SK-N-DZ (cell line): ENCODE measurements around the gene ALDH1B1.

Source experiments
- DNase-seq: peaks from one replicate; pipeline ENCODE4 v3.0.0-alpha.2; 2015; ENCODE audit warnings: low spot score

The ALDH1B1 gene

GRCh38 chr9:38414040-38414723 is 21.7 kb downstream of the ALDH1B1 start:
- DNase-seq: no peak

- DNase-seq: no peak
Observed at GRCh38 chr9:38415856-38416255, 23.4 kb downstream of the ALDH1B1 start.

GRCh38 chr9:38416461-38416860 is 24.0 kb downstream of the ALDH1B1 start:
- DNase-seq: no peak

GRCh38 chr9:38417003-38417945 is 24.8 kb downstream of the ALDH1B1 start:
- DNase-seq: peak; percentile 73

- no peak for DNase-seq
Observed at GRCh38 chr9:38418366-38418765, 25.9 kb downstream of the ALDH1B1 start.

- no peak for DNase-seq
Observed at GRCh38 chr9:38419181-38419580, 26.7 kb downstream of the ALDH1B1 start.

GRCh38 chr9:38421498-38422211 is 29.2 kb downstream of the ALDH1B1 start:
- DNase-seq: peak; percentile 99

- peak; percentile 54 for DNase-seq
Observed at GRCh38 chr9:38422555-38423260, 30.2 kb downstream of the ALDH1B1 start.

GRCh38 chr9:38423273-38423972 is 30.9 kb downstream of the ALDH1B1 start:
- no peak for DNase-seq

GRCh38 chr9:38423973-38424843 is 31.7 kb downstream of the ALDH1B1 start, which contains the start of gene IGFBPL1:
TSS of gene IGFBPL1 (minus strand) at chr9:38424454. CDS start at chr9:38424424, 30 bp downstream.
- peak; percentile 80 for DNase-seq

GRCh38 chr9:38424918-38425317 is 32.4 kb downstream of the ALDH1B1 start:
- no peak for DNase-seq

GRCh38 chr9:38428062-38428461 is 35.6 kb downstream of the ALDH1B1 start:
- no peak for DNase-seq

- DNase-seq: no peak
Observed at GRCh38 chr9:38431116-38431515, 38.6 kb downstream of the ALDH1B1 start.

GRCh38 chr9:38432922-38433510 is 40.5 kb downstream of the ALDH1B1 start:
- peak; percentile 61 for DNase-seq

- DNase-seq: no peak
Observed at GRCh38 chr9:38434365-38434764, 41.9 kb downstream of the ALDH1B1 start.

GRCh38 chr9:38434853-38435252 is 42.4 kb downstream of the ALDH1B1 start:
- DNase-seq: no peak

- no peak for DNase-seq
Observed at GRCh38 chr9:38435521-38435920, 43.0 kb downstream of the ALDH1B1 start.

GRCh38 chr9:38436708-38437107 is 44.2 kb downstream of the ALDH1B1 start:
- DNase-seq: no peak

- no peak for DNase-seq
Observed at GRCh38 chr9:38437193-38437823, 44.8 kb downstream of the ALDH1B1 start.
